ENCODE measurements around the gene CAPNS2.

DNA sequence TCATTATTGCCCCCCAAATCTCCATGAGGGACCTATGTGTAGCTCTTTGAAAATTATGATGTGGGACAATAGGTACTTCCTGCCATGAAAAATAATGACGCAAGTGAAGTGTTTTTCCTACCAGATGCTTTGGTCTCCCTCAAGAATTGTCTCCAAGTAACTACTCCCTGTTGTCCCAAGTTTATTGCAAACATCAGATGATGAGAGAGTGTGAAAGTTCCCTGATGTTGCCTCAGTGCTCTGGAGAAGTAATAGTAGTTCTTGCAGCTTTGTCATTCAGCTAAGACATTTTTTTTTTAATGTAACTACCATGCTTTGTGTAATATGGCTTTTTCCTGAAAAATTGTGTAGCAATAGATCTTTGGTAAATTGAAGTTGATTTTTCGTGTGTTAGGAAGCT is 37.5 kb upstream of the CAPNS2 start:
- no peak for TF ChIP-seq CTCF (conservative IDR thresholded peaks at IDR 0.05; ENCODE audit: low read length)
- TF ChIP-seq EZH2phosphoT487 (IDR thresholded peaks at IDR 0.05; ENCODE audit: borderline replicate concordance, low read depth, low read length): no peak

All from OCI-LY7 (cell line).